Activated T-cell treated with anti-CD3 and anti-CD28 coated beads for 24 hours (primary cell): ENCODE measurements around the gene QRSL1.
"Not testable (repeated sequence)": the region's sequence is repeated elsewhere in the genome, so short reads cannot be mapped to it uniquely, and the experiment has no call there.

Source experiments
- DNase-seq: peaks from one replicate; pipeline ENCODE4 v3.0.0-alpha.2; 2020; ENCODE audit warnings: low read depth

Gene QRSL1

GRCh38 chr6:106629103-106629858 is at the start of gene QRSL1, which contains the start of gene RTN4IP1:
QRSL1 (plus strand) TSS chr6:106629578; CDS start chr6:106629682, 104 bp downstream.
RTN4IP1 (minus strand) TSS chr6:106629498; CDS start chr6:106629021, 477 bp downstream.
- peak; percentile 79 for DNase-seq

- DNase-seq, result no peak
These were observed 47.9 kb upstream of the QRSL1 start for GRCh38 chr6:106581468-106581867.

- DNase-seq, result no peak
These were observed 42.5 kb upstream of the QRSL1 start for GRCh38 chr6:106586815-106587415.

- DNase-seq, result not testable (repeated sequence)
These were observed 40.4 kb upstream of the QRSL1 start for GRCh38 chr6:106588937-106589336.

GRCh38 chr6:106591111-106591825 is 38.1 kb upstream of the QRSL1 start:
- no peak for DNase-seq

GRCh38 chr6:106599440-106599839 is 29.9 kb upstream of the QRSL1 start:
- no peak for DNase-seq

GRCh38 chr6:106600329-106600728 is 29.0 kb upstream of the QRSL1 start:
- no peak for DNase-seq

GRCh38 chr6:106608080-106608668 is 21.2 kb upstream of the QRSL1 start:
- DNase-seq, result peak; percentile 4

GRCh38 chr6:106609699-106610098 is 19.7 kb upstream of the QRSL1 start:
- no peak for DNase-seq

GRCh38 chr6:106611030-106611429 is 18.3 kb upstream of the QRSL1 start:
- no peak for DNase-seq

GRCh38 chr6:106612671-106613416 is 16.5 kb upstream of the QRSL1 start:
- no peak for DNase-seq

- no peak for DNase-seq
These were observed 15.8 kb upstream of the QRSL1 start for GRCh38 chr6:106613590-106613989.

- DNase-seq, result no peak
These were observed 15.2 kb upstream of the QRSL1 start for GRCh38 chr6:106614166-106614565.

- DNase-seq, result no peak
These were observed 14.7 kb upstream of the QRSL1 start for GRCh38 chr6:106614592-106615257.

GRCh38 chr6:106617302-106617701 is 12.1 kb upstream of the QRSL1 start:
- DNase-seq, result no peak

GRCh38 chr6:106617857-106618256 is 11.5 kb upstream of the QRSL1 start:
- no peak for DNase-seq

- no peak for DNase-seq
These were observed 11.1 kb upstream of the QRSL1 start for GRCh38 chr6:106618324-106618723.

- no peak for DNase-seq
These were observed 10.2 kb upstream of the QRSL1 start for GRCh38 chr6:106619223-106619622.

GRCh38 chr6:106620931-106621672 is 8.3 kb upstream of the QRSL1 start:
- DNase-seq, result no peak

GRCh38 chr6:106622412-106622811 is 7.0 kb upstream of the QRSL1 start:
- DNase-seq, result no peak

GRCh38 chr6:106623039-106623438 is 6.3 kb upstream of the QRSL1 start:
- DNase-seq, result no peak
